Measurements from ENCODE around the gene KIAA0319L. TPM values are rescaled to one million over a fixed set of nuclear protein-coding genes. Genes with fewer than 3 reads are reported as not detected.

KIAA0319L gene
- total and polyA plus RNA-seq, 2 experiments from 2014 or later: 27.2 to 75.1 TPM

DNA sequence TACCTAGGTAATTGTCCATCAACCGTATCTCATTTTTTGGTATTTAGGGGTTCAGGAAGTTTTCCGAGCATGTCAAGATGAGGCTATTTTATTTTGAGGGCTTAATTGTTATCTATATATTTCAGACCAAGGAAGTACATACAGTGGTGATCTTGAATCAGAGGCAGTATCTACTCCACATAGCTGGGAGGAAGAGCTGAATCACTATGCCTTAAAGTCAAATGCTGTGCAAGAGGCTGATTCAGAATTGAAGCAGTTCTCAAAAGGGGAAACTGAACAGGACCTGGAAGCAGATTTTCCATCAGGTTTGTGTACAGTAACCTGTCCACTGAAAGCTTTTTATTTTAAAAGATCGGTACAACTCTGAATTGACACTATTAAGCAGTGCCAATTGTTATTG lies 158.5 kb downstream of the KIAA0319L start:
- H3K9me2 ChIP-seq (ENCODE audit: insufficient read depth): no peaks in the 10 kb centered on the region
- ATAC-seq: no peak
- H3K4me2 ChIP-seq: no peak overlapping the region
- H3K36me3 ChIP-seq (ENCODE audit: insufficient read depth): peaks cover 50% of the 10 kb centered on the region
- H3K27ac ChIP-seq (ENCODE audit: low read depth): no peak overlapping the region
- no peaks in the 10 kb centered on the region for H3K27me3 ChIP-seq (ENCODE audit: insufficient read depth)
- peaks cover 15% of the 10 kb centered on the region for H3K4me1 Mint-ChIP-seq
- H3K4me3 ChIP-seq: no peak overlapping the region
- no peak for DNase-seq (ENCODE audit: low spot score)
- TF ChIP-seq EZH2phosphoT487 (IDR thresholded peaks at IDR 0.05; ENCODE audit: unreplicated experiment) (no peak), CREB1 (CRISPR knock-in tag; IDR thresholded peaks at IDR 0.05; ENCODE audit: low read depth) (no peak), REST (IDR thresholded peaks at IDR 0.05; ENCODE audit: unreplicated experiment) (no peak), ZNF462 (CRISPR knock-in tag; IDR thresholded peaks at IDR 0.05) (no peak), ZNF114 (CRISPR knock-in tag; IDR thresholded peaks at IDR 0.05) (no peak), POLR2AphosphoS5 (IDR thresholded peaks at IDR 0.05; ENCODE audit: low read depth) (no peak), ETS1 (IDR thresholded peaks at IDR 0.05) (no peak), STAT1 (IDR thresholded peaks at IDR 0.05; ENCODE audit: unreplicated experiment) (no peak), NANOG (IDR thresholded peaks at IDR 0.05; ENCODE audit: borderline replicate concordance) (no peak), CTCF (conservative IDR thresholded peaks at IDR 0.05; ENCODE audit: low read depth in 2 of 2) (no peak), JUNB (IDR thresholded peaks at IDR 0.05; ENCODE audit: unreplicated experiment) (no peak), ZNF331 (CRISPR knock-in tag; IDR thresholded peaks at IDR 0.05; ENCODE audit: low read depth) (no peak), EZH2 (IDR thresholded peaks at IDR 0.05; ENCODE audit: low read depth, unreplicated experiment) (no peak)
- no peaks in the 10 kb centered on the region for H3K79me2 ChIP-seq (replicated peaks; ENCODE audit: insufficient read depth)
- H3K4me3 Mint-ChIP-seq: no peak overlapping the region
- no peak overlapping the region for H3K27ac Mint-ChIP-seq
- H3K27me3 Mint-ChIP-seq (ENCODE audit: insufficient read depth, low read depth, poor library complexity): peaks cover 4% of the 10 kb centered on the region
- H3K36me3 Mint-ChIP-seq (ENCODE audit: low read depth): peaks cover 84% of the 10 kb centered on the region
- no peaks in the 10 kb centered on the region for H3F3A ChIP-seq (replicated peaks; ENCODE audit: low read depth)
- no peaks in the 10 kb centered on the region for H3K9me3 Mint-ChIP-seq
- peaks cover 12% of the 10 kb centered on the region for H3K4me1 ChIP-seq (ENCODE audit: insufficient read depth)
- no peak overlapping the region for H2AFZ ChIP-seq
- H4K20me1 ChIP-seq (replicated peaks; ENCODE audit: insufficient read depth): no peaks in the 10 kb centered on the region

Measured in GM23338 (cell line).